GM12892 (cell line): ENCODE results near the gene ELP4.

ENCODE experiments used
- POLR2A ChIP-seq: IDR thresholded peaks from 2 replicates; pipeline ENCODE4 v1.6.1; 2011; ENCODE audit warnings: low read depth, low read length, control low read depth
- POLR2AphosphoS5 ChIP-seq: IDR thresholded peaks from 2 replicates; pipeline ENCODE4 v1.6.1; 2011; ENCODE audit warnings: low read depth, low read length, control low read depth

- TF ChIP-seq POLR2A (no peak), POLR2AphosphoS5 (no peak)
These were observed 313.5 kb downstream of the ELP4 start for GRCh38 chr11:31822927-31823643.
